Activated T-helper 1 cell treated with Interleukin-2 at 50 U/mL for 16 hours (primary cell): ENCODE measurements around the gene MAL.
A peak's percentile ranks its signal among the peaks of the same experiment; 100 is the strongest.

Experiments
- DNase-seq: peaks from one replicate; pipeline ENCODE4 v3.0.0-alpha.2; 2020; ENCODE audit warnings: low read depth

MAL gene

GRCh38 chr2:95061601-95062183 lies 36.2 kb downstream of the MAL start:
- no peak for DNase-seq

GRCh38 chr2:95062242-95063085 lies 37.0 kb downstream of the MAL start:
- DNase-seq, result no peak

- DNase-seq, result no peak
Observed at GRCh38 chr2:95063086-95063958, 37.8 kb downstream of the MAL start.

GRCh38 chr2:95068256-95068655 lies 42.7 kb downstream of the MAL start:
- no peak for DNase-seq

- DNase-seq, result no peak
Observed at GRCh38 chr2:95069465-95069864, 44.0 kb downstream of the MAL start.

- DNase-seq, result no peak
Observed at GRCh38 chr2:95071856-95072255, 46.3 kb downstream of the MAL start.

GRCh38 chr2:95072424-95072823 lies 46.9 kb downstream of the MAL start:
- no peak for DNase-seq

GRCh38 chr2:95073856-95074662 lies 48.6 kb downstream of the MAL start:
- no peak for DNase-seq

GRCh38 chr2:95074663-95075439 lies 49.3 kb downstream of the MAL start:
- DNase-seq, result peak; percentile 65

- DNase-seq, result no peak
Observed at GRCh38 chr2:95075440-95076132, 50.1 kb downstream of the MAL start.

GRCh38 chr2:95076705-95077529 lies 51.4 kb downstream of the MAL start:
- peak; percentile 87 for DNase-seq

GRCh38 chr2:95077530-95077825 lies 52.0 kb downstream of the MAL start:
- no peak for DNase-seq

- no peak for DNase-seq
Observed at GRCh38 chr2:95077861-95078603, 52.5 kb downstream of the MAL start.

- no peak for DNase-seq
Observed at GRCh38 chr2:95079199-95079683, 53.7 kb downstream of the MAL start.

- DNase-seq, result no peak
Observed at GRCh38 chr2:95082477-95082876, 57.0 kb downstream of the MAL start.

- DNase-seq, result no peak
Observed at GRCh38 chr2:95086017-95086416, 60.5 kb downstream of the MAL start.

- no peak for DNase-seq
Observed at GRCh38 chr2:95087379-95087778, 61.9 kb downstream of the MAL start.

- no peak for DNase-seq
Observed at GRCh38 chr2:95091885-95092555, 66.5 kb downstream of the MAL start.
